ENCODE data around the gene SLC26A11. TPM values are rescaled to one million over a fixed set of nuclear protein-coding genes. Genes with fewer than 3 reads are reported as not detected.

Gene SLC26A11
- polyA plus RNA-seq, 1 donor (not counting 4 experiments of a cell fraction or from before 2014, with no cell fraction given): 2.2 TPM

DNA sequence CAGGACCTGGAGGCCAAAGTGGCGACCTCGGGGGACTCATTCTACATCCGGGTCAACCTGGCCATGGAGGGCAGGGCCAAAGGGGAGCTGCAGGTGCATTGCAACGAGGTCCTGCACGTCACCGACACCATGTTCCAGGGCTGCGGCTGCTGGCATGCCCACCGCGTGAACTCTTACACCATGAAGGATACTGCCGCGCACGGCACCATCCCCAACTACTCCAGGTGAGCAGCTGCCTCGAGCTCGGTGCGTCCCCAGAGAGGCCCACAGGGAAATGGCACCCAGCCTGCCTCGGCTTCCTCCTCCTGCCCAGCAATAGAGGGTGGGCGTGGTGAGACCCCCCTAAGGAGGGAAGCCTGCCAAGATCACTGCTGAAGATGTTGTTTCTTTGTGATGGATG lies 18.0 kb upstream of the SLC26A11 start:
- H3K4me2 ChIP-seq (ENCODE audit: control insufficient read depth, extremely low read depth, insufficient read depth, low read depth, low read length): no peak overlapping the region
- H3K36me3 ChIP-seq (ENCODE audit: control insufficient read depth in 2 of 2, extremely low read depth in 1 of 2, insufficient read depth in 2 of 2, low read length in 2 of 2): no peaks in the 10 kb centered on the region
- H3K9ac ChIP-seq (ENCODE audit: control insufficient read depth, extremely low read depth, insufficient read depth, low read length): no peak overlapping the region
- H3K79me2 ChIP-seq (ENCODE audit: control insufficient read depth, insufficient read depth, low read length): no peaks in the 10 kb centered on the region
- no peak overlapping the region for H3K4me3 ChIP-seq (ENCODE audit: control insufficient read depth in 2 of 3, extremely low read depth in 1 of 3, insufficient read depth in 2 of 3, low read depth in 1 of 3, low read length in 3 of 3)
- H3K9me3 ChIP-seq (ENCODE audit: control insufficient read depth, low read depth, low read length): no peaks in the 10 kb centered on the region
- no peaks in the 10 kb centered on the region for H3K27me3 ChIP-seq (ENCODE audit: control insufficient read depth, extremely low read depth, insufficient read depth, low read length)
- TF ChIP-seq EZH2 (IDR thresholded peaks at IDR 0.05; ENCODE audit: low read length): no peak
- TF ChIP-seq, protein P1, sequence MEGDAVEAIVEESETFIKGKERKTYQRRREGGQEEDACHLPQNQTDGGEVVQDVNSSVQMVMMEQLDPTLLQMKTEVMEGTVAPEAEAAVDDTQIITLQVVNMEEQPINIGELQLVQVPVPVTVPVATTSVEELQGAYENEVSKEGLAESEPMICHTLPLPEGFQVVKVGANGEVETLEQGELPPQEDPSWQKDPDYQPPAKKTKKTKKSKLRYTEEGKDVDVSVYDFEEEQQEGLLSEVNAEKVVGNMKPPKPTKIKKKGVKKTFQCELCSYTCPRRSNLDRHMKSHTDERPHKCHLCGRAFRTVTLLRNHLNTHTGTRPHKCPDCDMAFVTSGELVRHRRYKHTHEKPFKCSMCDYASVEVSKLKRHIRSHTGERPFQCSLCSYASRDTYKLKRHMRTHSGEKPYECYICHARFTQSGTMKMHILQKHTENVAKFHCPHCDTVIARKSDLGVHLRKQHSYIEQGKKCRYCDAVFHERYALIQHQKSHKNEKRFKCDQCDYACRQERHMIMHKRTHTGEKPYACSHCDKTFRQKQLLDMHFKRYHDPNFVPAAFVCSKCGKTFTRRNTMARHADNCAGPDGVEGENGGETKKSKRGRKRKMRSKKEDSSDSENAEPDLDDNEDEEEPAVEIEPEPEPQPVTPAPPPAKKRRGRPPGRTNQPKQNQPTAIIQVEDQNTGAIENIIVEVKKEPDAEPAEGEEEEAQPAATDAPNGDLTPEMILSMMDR (optimal IDR thresholded peaks at IDR 0.05 in 1 of 3, IDR thresholded peaks at IDR 0.05 in 1 of 3, conservative IDR thresholded peaks at IDR 0.05 in 1 of 3; ENCODE audit: extremely low read depth in 1 of 3, insufficient read depth in 2 of 3, low read length in 3 of 3): no peak
- no peaks in the 10 kb centered on the region for H3K4me1 ChIP-seq (ENCODE audit: control insufficient read depth, extremely low read depth, insufficient read depth, low read length)
- FAIRE-seq (no peak), DNase-seq (ENCODE audit: low read depth, low spot score) (no peak)
- dilution Hi-C loops (cut with MboI; ENCODE audit: extremely low pct_ligation_motif_present, low sequenced_read_pairs): no loop called here
- no peaks in the 10 kb centered on the region for H4K20me1 ChIP-seq (ENCODE audit: control insufficient read depth, extremely low read depth, insufficient read depth, low read length)
- H2AFZ ChIP-seq (ENCODE audit: control insufficient read depth, low read length): no peak overlapping the region
- no peaks in the 10 kb centered on the region for H3K9me1 ChIP-seq (ENCODE audit: control insufficient read depth, extremely low read depth, insufficient read depth, low read length)
- H3K27ac ChIP-seq (ENCODE audit: control insufficient read depth, insufficient read depth, low read length): no peak overlapping the region

DNA sequence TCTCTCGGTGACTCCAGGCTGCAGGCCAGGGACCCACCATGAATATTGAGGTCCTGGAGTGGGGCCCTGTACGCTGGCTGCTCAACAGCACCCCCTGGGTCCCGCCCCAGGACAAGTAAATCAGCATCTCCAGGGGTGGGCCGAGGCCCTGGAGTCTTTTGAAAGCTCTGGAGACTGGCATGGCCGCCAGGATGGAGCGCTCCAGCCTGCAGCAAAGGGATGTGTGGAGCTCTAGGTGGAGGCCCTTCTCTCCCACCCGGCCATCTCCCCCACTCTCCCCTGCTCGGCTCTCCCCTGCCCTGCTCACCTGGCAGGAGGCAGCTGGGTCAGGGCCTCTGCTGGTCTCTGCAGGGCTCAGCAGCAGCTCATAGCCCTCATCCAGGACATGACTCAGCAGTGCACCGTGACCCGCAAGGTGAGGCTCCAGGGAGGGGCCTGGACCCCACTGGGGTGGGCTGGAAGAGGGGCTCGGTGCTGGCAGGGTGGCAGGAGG lies 16.7 kb upstream of the SLC26A11 start:
- no peak overlapping the region for H3K4me3 ChIP-seq (ENCODE audit: control insufficient read depth in 2 of 3, extremely low read depth in 1 of 3, insufficient read depth in 2 of 3, low read depth in 1 of 3, low read length in 3 of 3)
- no peak overlapping the region for H3K27ac ChIP-seq (ENCODE audit: control insufficient read depth, insufficient read depth, low read length)
- H3K9me1 ChIP-seq (ENCODE audit: control insufficient read depth, extremely low read depth, insufficient read depth, low read length): no peaks in the 10 kb centered on the region
- H3K79me2 ChIP-seq (ENCODE audit: control insufficient read depth, insufficient read depth, low read length): no peaks in the 10 kb centered on the region
- H3K9ac ChIP-seq (ENCODE audit: control insufficient read depth, extremely low read depth, insufficient read depth, low read length): no peak overlapping the region
- H3K36me3 ChIP-seq (ENCODE audit: control insufficient read depth in 2 of 2, extremely low read depth in 1 of 2, insufficient read depth in 2 of 2, low read length in 2 of 2): no peaks in the 10 kb centered on the region
- DNase-seq (ENCODE audit: low read depth, low spot score) (no peak), FAIRE-seq (no peak)
- H3K4me2 ChIP-seq (ENCODE audit: control insufficient read depth, extremely low read depth, insufficient read depth, low read depth, low read length): no peak overlapping the region
- dilution Hi-C loops (cut with MboI; ENCODE audit: extremely low pct_ligation_motif_present, low sequenced_read_pairs): no loop called here
- TF ChIP-seq EZH2 (IDR thresholded peaks at IDR 0.05; ENCODE audit: low read length): no peak
- TF ChIP-seq, protein P1 (optimal IDR thresholded peaks at IDR 0.05 in 1 of 3, IDR thresholded peaks at IDR 0.05 in 1 of 3, conservative IDR thresholded peaks at IDR 0.05 in 1 of 3; ENCODE audit: extremely low read depth in 1 of 3, insufficient read depth in 2 of 3, low read length in 3 of 3): no peak
- no peaks in the 10 kb centered on the region for H3K27me3 ChIP-seq (ENCODE audit: control insufficient read depth, extremely low read depth, insufficient read depth, low read length)
- H2AFZ ChIP-seq (ENCODE audit: control insufficient read depth, low read length): no peak overlapping the region
- H3K9me3 ChIP-seq (ENCODE audit: control insufficient read depth, low read depth, low read length): no peaks in the 10 kb centered on the region
- no peaks in the 10 kb centered on the region for H4K20me1 ChIP-seq (ENCODE audit: control insufficient read depth, extremely low read depth, insufficient read depth, low read length)
- H3K4me1 ChIP-seq (ENCODE audit: control insufficient read depth, extremely low read depth, insufficient read depth, low read length): no peaks in the 10 kb centered on the region
